Measurements from ENCODE around the gene BEGAIN.

The BEGAIN gene

GRCh38 chr14:100557658-100558057 lies 29.6 kb downstream of the BEGAIN start:
- Histone ChIP-seq H3K36me3 (ENCODE audit: control insufficient read depth, insufficient read depth, low read length) (no peaks in the 10 kb centered on the region), H3K9me3 (ENCODE audit: control insufficient read depth, insufficient read depth, low read length) (no peaks in the 10 kb centered on the region), H3K27me3 (ENCODE audit: control insufficient read depth, insufficient read depth, low read length) (no peaks in the 10 kb centered on the region), H3K4me3 (ENCODE audit: low read depth, low read length) (no peak overlapping the region), H3K4me1 (ENCODE audit: control insufficient read depth, insufficient read depth, low read length) (peaks cover 6% of the 10 kb centered on the region), H3K9ac (ENCODE audit: low read depth, low read length) (no peak overlapping the region)

- no peak overlapping the region for H3K4me3 ChIP-seq (ENCODE audit: low read depth, low read length)
- H3K9me3 ChIP-seq (ENCODE audit: control insufficient read depth, insufficient read depth, low read length) = no peaks in the 10 kb centered on the region
- H3K27me3 ChIP-seq (ENCODE audit: control insufficient read depth, insufficient read depth, low read length) = no peaks in the 10 kb centered on the region
- H3K36me3 ChIP-seq (ENCODE audit: control insufficient read depth, insufficient read depth, low read length) = no peaks in the 10 kb centered on the region
- peaks cover 6% of the 10 kb centered on the region for H3K4me1 ChIP-seq (ENCODE audit: control insufficient read depth, insufficient read depth, low read length)
- H3K9ac ChIP-seq (ENCODE audit: low read depth, low read length) = no peak overlapping the region
Observed at GRCh38 chr14:100556936-100557505, 30.2 kb downstream of the BEGAIN start.

DNA sequence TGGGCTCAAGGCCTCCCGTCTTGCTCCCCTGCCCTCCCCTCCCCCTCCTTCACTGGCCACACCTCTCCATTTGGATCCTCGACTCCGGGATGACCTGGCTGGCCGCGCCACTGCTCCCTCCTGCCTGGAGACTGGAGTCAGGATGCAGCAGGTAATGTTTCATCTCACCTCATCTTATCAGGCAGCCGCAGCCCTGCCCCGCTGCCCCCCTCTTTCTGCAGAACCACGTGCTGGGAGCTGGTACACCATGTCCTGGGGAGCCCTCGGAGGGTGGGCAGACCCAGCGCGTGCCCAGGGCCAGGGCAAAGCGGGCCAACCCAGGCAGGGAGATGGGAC lies 31.1 kb downstream of the BEGAIN start:
- H3K36me3 ChIP-seq (ENCODE audit: control insufficient read depth, insufficient read depth, low read length) = no peaks in the 10 kb centered on the region
- H3K9ac ChIP-seq (ENCODE audit: low read depth, low read length) = no peak overlapping the region
- no peaks in the 10 kb centered on the region for H3K27me3 ChIP-seq (ENCODE audit: control insufficient read depth, insufficient read depth, low read length)
- H3K4me3 ChIP-seq (ENCODE audit: low read depth, low read length) = no peak overlapping the region
- H3K9me3 ChIP-seq (ENCODE audit: control insufficient read depth, insufficient read depth, low read length) = no peaks in the 10 kb centered on the region
- peaks cover 6% of the 10 kb centered on the region for H3K4me1 ChIP-seq (ENCODE audit: control insufficient read depth, insufficient read depth, low read length)

GRCh38 chr14:100555436-100556139 lies 31.6 kb downstream of the BEGAIN start:
- no peak overlapping the region for H3K4me3 ChIP-seq (ENCODE audit: low read depth, low read length)
- H3K4me1 ChIP-seq (ENCODE audit: control insufficient read depth, insufficient read depth, low read length) = peaks cover 6% of the 10 kb centered on the region
- H3K9ac ChIP-seq (ENCODE audit: low read depth, low read length) = no peak overlapping the region
- no peaks in the 10 kb centered on the region for H3K9me3 ChIP-seq (ENCODE audit: control insufficient read depth, insufficient read depth, low read length)
- H3K27me3 ChIP-seq (ENCODE audit: control insufficient read depth, insufficient read depth, low read length) = no peaks in the 10 kb centered on the region
- H3K36me3 ChIP-seq (ENCODE audit: control insufficient read depth, insufficient read depth, low read length) = no peaks in the 10 kb centered on the region

DNA sequence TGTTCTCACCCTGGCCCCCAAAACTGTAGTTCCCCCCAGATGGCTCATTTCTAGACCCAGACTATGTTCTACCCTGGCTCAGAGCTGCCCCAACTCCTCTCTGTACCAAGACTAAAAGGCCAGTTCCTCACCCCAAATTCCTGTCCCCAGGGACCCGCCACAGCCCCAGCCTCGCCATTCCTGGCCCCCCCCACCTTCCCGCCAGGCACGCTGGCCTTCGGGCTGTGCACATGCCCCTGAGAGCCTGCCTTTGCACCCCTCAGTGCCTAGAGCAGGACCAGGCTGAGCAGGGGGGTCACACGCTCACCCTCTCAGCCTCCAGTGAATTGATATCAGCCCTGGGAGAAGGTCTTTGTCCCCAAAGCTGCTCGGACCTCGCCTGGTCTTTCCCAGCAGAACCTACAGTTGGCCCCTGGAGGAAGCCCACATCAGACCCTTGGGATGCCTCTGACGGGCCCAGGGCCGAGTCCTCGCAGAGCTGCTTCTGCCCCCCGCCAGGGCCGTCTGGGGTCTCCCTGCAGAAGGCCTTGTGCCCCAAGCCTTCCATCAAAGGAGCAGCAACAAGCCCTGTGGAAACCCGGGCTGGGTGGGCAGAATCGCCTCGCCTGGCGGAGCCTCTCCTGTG lies 32.4 kb downstream of the BEGAIN start:
- Histone ChIP-seq H3K4me3 (ENCODE audit: low read depth, low read length) (no peak overlapping the region), H3K36me3 (ENCODE audit: control insufficient read depth, insufficient read depth, low read length) (no peaks in the 10 kb centered on the region), H3K9ac (ENCODE audit: low read depth, low read length) (no peak overlapping the region), H3K9me3 (ENCODE audit: control insufficient read depth, insufficient read depth, low read length) (no peaks in the 10 kb centered on the region), H3K4me1 (ENCODE audit: control insufficient read depth, insufficient read depth, low read length) (peaks cover 6% of the 10 kb centered on the region), H3K27me3 (ENCODE audit: control insufficient read depth, insufficient read depth, low read length) (no peaks in the 10 kb centered on the region)

DNA sequence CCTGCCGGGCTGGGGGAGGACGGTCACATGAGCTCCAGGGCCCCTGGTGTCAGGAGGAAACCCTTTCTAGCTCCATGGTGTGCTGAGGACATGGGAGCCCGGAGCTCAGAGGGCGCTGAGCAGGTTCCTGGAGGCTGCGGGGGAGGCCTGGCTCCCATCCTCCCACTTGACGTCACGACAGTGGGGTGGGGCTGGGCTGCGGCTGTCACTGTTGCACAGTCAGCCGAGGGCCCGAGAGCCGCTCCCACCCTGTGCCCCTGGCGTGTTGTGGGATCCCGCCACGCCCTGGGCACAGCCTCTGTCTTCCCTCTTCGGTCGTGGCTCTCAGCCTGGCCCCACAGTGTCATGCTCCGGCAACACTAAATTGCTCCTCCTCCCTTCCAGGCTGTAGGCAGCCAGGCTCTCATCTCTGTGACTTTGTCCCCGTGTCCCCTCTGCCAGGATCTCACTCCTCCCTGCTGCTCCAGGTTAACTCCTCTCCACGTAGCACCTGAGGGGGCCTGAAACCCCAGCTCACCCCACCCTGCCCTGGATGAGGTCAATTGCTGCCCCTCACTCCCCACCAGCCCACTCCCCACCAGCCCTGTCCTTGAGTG lies 33.0 kb downstream of the BEGAIN start:
- no peaks in the 10 kb centered on the region for H3K36me3 ChIP-seq (ENCODE audit: control insufficient read depth, insufficient read depth, low read length)
- H3K9me3 ChIP-seq (ENCODE audit: control insufficient read depth, insufficient read depth, low read length) = no peaks in the 10 kb centered on the region
- no peak overlapping the region for H3K9ac ChIP-seq (ENCODE audit: low read depth, low read length)
- no peaks in the 10 kb centered on the region for H3K27me3 ChIP-seq (ENCODE audit: control insufficient read depth, insufficient read depth, low read length)
- H3K4me3 ChIP-seq (ENCODE audit: low read depth, low read length) = no peak overlapping the region
- H3K4me1 ChIP-seq (ENCODE audit: control insufficient read depth, insufficient read depth, low read length) = peaks cover 6% of the 10 kb centered on the region

DNA sequence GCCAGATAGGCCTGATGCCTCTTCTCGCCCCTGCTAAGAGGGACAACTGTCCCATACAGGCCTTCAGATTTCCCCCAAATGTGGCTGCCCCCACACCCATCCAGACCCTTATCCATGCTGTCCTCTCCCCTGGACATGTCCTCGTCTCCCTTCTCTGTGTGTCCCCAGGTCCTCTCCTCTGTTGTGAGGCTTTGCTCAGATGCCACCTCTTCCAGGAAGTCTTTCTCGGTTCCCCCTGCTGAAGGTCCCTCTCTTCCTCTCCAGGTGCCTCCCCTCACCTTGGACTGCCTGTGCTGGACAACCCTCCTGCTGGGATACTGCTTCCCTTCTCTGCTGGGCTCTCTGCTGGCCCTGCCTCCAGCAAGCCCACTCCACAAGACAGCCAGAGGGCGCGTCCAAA lies 33.7 kb downstream of the BEGAIN start:
- no peaks in the 10 kb centered on the region for H3K9me3 ChIP-seq (ENCODE audit: control insufficient read depth, insufficient read depth, low read length)
- no peaks in the 10 kb centered on the region for H3K36me3 ChIP-seq (ENCODE audit: control insufficient read depth, insufficient read depth, low read length)
- peaks cover 6% of the 10 kb centered on the region for H3K4me1 ChIP-seq (ENCODE audit: control insufficient read depth, insufficient read depth, low read length)
- H3K4me3 ChIP-seq (ENCODE audit: low read depth, low read length) = no peak overlapping the region
- H3K9ac ChIP-seq (ENCODE audit: low read depth, low read length) = peak overlapping the region; percentile 24
- H3K27me3 ChIP-seq (ENCODE audit: control insufficient read depth, insufficient read depth, low read length) = no peaks in the 10 kb centered on the region

DNA sequence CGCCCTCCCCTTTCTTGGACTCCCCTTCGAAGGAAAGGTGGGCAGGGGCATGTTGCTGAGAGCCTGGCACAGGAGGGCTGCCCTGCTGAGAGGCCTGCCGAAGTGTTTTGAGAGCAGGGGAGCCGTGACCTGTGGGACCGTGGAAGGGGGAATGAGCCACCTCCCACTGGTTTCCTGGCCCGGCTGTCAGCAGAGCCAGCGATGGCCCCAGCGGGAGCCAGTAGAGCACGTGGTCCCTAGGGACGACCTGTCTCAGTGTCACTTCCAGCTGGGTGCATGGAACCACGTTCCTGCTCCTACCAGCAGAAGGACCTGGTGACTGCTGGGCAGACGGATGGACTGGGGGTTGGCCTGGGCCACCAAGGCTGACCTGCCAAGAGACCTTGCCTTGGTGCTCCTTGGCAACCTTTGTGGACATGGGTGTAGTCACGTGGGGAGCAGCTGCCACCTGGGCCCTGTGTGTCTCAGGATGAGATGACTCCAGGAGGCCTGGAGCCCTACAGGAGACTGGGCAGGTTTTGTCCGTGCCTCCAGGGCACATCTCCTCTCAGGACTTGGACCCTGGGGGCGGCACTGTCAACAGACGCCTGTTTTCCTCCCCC lies 34.6 kb downstream of the BEGAIN start:
- H3K9me3 ChIP-seq (ENCODE audit: control insufficient read depth, insufficient read depth, low read length) = no peaks in the 10 kb centered on the region
- no peaks in the 10 kb centered on the region for H3K27me3 ChIP-seq (ENCODE audit: control insufficient read depth, insufficient read depth, low read length)
- H3K4me3 ChIP-seq (ENCODE audit: low read depth, low read length) = no peak overlapping the region
- H3K4me1 ChIP-seq (ENCODE audit: control insufficient read depth, insufficient read depth, low read length) = peaks cover 6% of the 10 kb centered on the region
- no peak overlapping the region for H3K9ac ChIP-seq (ENCODE audit: low read depth, low read length)
- H3K36me3 ChIP-seq (ENCODE audit: control insufficient read depth, insufficient read depth, low read length) = no peaks in the 10 kb centered on the region

DNA sequence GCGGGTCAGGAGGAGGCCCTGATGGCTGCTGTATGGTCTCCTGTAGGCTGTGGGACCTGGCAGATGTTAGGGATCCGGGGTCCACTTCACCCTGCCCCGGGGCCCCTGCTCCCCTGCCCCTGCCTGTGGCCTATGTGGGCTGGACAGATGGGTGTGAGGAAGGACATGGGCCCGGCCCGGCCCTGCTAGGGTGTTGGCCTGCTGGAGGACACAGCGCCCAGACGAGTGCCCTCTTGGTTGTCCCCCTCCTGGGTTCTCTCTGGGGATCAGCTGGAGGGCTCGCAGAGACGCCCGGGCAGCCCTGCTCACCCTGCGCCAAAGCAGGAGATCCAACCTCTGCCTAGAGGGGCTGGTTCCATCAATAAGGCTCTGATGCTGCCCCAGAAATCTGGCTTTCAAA lies 36.2 kb downstream of the BEGAIN start:
- Histone ChIP-seq H3K9me3 (ENCODE audit: control insufficient read depth, insufficient read depth, low read length) (no peaks in the 10 kb centered on the region), H3K4me1 (ENCODE audit: control insufficient read depth, insufficient read depth, low read length) (peaks cover 6% of the 10 kb centered on the region), H3K4me3 (ENCODE audit: low read depth, low read length) (no peak overlapping the region), H3K36me3 (ENCODE audit: control insufficient read depth, insufficient read depth, low read length) (no peaks in the 10 kb centered on the region), H3K9ac (ENCODE audit: low read depth, low read length) (no peak overlapping the region), H3K27me3 (ENCODE audit: control insufficient read depth, insufficient read depth, low read length) (peaks cover 8% of the 10 kb centered on the region)

DNA sequence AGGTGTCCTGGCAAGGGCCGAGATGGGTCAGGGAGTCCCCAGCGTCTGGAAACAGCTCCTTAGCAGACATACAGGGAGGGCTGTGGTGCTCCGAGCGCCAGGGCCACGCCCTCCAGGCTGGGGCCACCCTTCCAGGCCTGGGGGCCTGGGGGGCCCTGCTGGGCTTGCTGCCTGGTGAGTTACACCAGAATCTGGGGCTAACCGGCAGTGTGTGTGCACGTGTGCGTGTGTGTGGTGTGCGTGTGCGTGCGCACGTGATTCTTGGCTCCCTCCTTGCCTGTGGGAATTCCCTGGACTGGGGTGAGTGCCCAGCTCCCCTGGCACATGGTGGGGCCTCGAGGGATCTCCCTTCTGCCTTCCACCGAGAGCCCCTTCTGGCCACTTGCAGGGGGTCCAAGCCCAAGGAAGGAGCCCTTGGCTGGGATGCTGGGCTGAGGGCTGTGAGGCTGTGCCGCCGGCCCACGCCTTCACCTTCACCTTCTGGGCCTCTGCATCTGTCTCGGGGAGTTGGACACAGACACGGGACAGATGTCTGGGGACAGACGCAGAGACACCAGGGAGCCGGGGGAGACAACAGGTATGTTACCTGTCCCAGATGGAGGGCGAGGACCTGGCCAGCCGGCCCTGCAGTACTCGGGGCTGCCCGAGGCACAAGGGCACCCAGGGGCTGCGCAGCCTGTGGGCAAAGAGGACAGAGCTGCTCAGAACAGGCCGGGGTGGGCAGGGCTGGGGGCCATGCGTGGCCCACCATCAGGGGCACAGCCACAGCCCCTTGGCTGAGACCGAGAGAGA lies 37.2 kb downstream of the BEGAIN start:
- Histone ChIP-seq H3K4me1 (ENCODE audit: control insufficient read depth, insufficient read depth, low read length) (peaks cover 3% of the 10 kb centered on the region), H3K9me3 (ENCODE audit: control insufficient read depth, insufficient read depth, low read length) (no peaks in the 10 kb centered on the region), H3K4me3 (ENCODE audit: low read depth, low read length) (no peak overlapping the region), H3K36me3 (ENCODE audit: control insufficient read depth, insufficient read depth, low read length) (no peaks in the 10 kb centered on the region), H3K9ac (ENCODE audit: low read depth, low read length) (no peak overlapping the region), H3K27me3 (ENCODE audit: control insufficient read depth, insufficient read depth, low read length) (peaks cover 8% of the 10 kb centered on the region)

GRCh38 chr14:100548939-100549338 lies 38.3 kb downstream of the BEGAIN start:
- no peaks in the 10 kb centered on the region for H3K9me3 ChIP-seq (ENCODE audit: control insufficient read depth, insufficient read depth, low read length)
- H3K36me3 ChIP-seq (ENCODE audit: control insufficient read depth, insufficient read depth, low read length) = no peaks in the 10 kb centered on the region
- H3K4me1 ChIP-seq (ENCODE audit: control insufficient read depth, insufficient read depth, low read length) = peaks cover 3% of the 10 kb centered on the region
- H3K27me3 ChIP-seq (ENCODE audit: control insufficient read depth, insufficient read depth, low read length) = peaks cover 8% of the 10 kb centered on the region
- H3K9ac ChIP-seq (ENCODE audit: low read depth, low read length) = no peak overlapping the region
- H3K4me3 ChIP-seq (ENCODE audit: low read depth, low read length) = no peak overlapping the region

All from iPS-15b (cell line).